ENCODE measurements around the gene ANKRD45. TPM values are rescaled to one million over a fixed set of nuclear protein-coding genes. Genes with fewer than 3 reads are reported as not detected.

The ANKRD45 gene
- total and polyA plus RNA-seq, 2 of the 8 experiments (the other 6 are each of a cell fraction or from before 2014, with no cell fraction given): 0.41 to 2.8 TPM

DNA sequence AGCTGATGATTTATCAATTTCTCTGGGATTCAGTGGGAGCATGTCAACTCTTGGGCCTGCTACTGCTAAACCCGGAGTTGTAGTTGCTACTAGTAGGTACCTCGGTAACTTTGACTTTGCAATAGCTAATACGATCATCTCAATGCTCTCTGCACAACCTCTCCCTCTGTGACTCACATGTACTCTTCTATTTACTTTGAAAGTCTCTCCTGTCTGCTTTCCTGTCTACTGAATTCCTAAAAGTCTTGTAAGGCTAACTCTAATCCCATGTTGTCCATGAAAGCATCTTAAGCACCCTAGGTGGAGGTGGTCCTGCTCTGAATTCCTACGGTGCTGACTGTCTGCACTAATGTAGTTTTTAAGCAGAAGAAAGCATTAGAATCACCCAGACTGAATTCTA lies 96.1 kb downstream of the ANKRD45 start:
- Histone ChIP-seq H3K27me3 (replicated peaks in 1 of 4; ENCODE audit: control insufficient read depth in 3 of 4, extremely low read depth in 1 of 4, insufficient read depth in 3 of 4, low read length in 3 of 4) (no peaks in the 10 kb centered on the region), H2AK5ac (ENCODE audit: low read depth, low read length) (no peak overlapping the region), H3K9me3 (ENCODE audit: insufficient read depth in 2 of 2, low read depth in 1 of 2, low read length in 1 of 2) (no peaks in the 10 kb centered on the region), H2BK120ac (replicated peaks; ENCODE audit: low read depth, low read length) (no peak overlapping the region), H2AFZ (ENCODE audit: low read length) (no peak overlapping the region), H3K4me3 (ENCODE audit: extremely low read depth in 1 of 4, insufficient read depth in 2 of 4, low read depth in 3 of 4, low read length in 4 of 4) (no peak overlapping the region), H3K18ac (ENCODE audit: extremely low read depth, low read length) (no peak overlapping the region), H3K56ac (replicated peaks; ENCODE audit: insufficient read length, low read depth, low read length) (no peak overlapping the region), H4K91ac (replicated peaks; ENCODE audit: insufficient read length, low read length) (no peak overlapping the region), H3K9ac (replicated peaks in 1 of 4; ENCODE audit: extremely low read depth in 1 of 4, low read depth in 3 of 4, low read length in 3 of 4) (no peak overlapping the region), H2BK5ac (ENCODE audit: low read depth, low read length) (no peak overlapping the region), H3K79me1 (ENCODE audit: low read depth, low read length) (no peaks in the 10 kb centered on the region), H3K27ac (ENCODE audit: low read depth, low read length) (no peak overlapping the region), H3K4ac (replicated peaks; ENCODE audit: insufficient read length, low read depth, low read length) (no peak overlapping the region), H2BK15ac (ENCODE audit: low read length) (no peak overlapping the region), H4K5ac (ENCODE audit: insufficient read length, low read depth, low read length) (no peak overlapping the region), H4K8ac (ENCODE audit: extremely low read depth, insufficient read depth, low read length) (no peak overlapping the region), H4K20me1 (replicated peaks in 1 of 2; ENCODE audit: control insufficient read depth in 1 of 2, insufficient read depth in 2 of 2, low read length in 2 of 2) (no peaks in the 10 kb centered on the region), H3K36me3 (ENCODE audit: control insufficient read depth in 2 of 4, insufficient read depth in 4 of 4, low read length in 3 of 4) (no peaks in the 10 kb centered on the region), H3K23me2 (ENCODE audit: low read depth, low read length) (no peaks in the 10 kb centered on the region), H2BK20ac (ENCODE audit: low read length) (no peak overlapping the region), H3K23ac (ENCODE audit: insufficient read length) (no peak overlapping the region), H3K4me2 (ENCODE audit: insufficient read depth in 1 of 2, low read depth in 2 of 2, low read length in 2 of 2) (no peak overlapping the region), H3K14ac (ENCODE audit: insufficient read length) (no peak overlapping the region), H3K79me2 (ENCODE audit: control insufficient read depth in 1 of 2, insufficient read depth in 2 of 2, low read length in 2 of 2) (no peaks in the 10 kb centered on the region), H3K4me1 (replicated peaks in 1 of 4; ENCODE audit: control insufficient read depth in 3 of 4, insufficient read depth in 4 of 4, low read length in 3 of 4) (no peaks in the 10 kb centered on the region), H2BK12ac (ENCODE audit: low read depth, low read length) (no peak overlapping the region)
- DNase-seq (ENCODE audit: low read depth in 1 of 2, low spot score in 2 of 2) (no peak), FAIRE-seq (no peak)
- ChIA-PET POLR2A (ENCODE audit: partially characterized antibody) (no interaction called here), CTCF (ENCODE audit: partially characterized antibody) (no interaction called here)
- 84% methylated on average over 4 of the region's 4 CpGs; no CpG with 5 or more reads in 1 of the 2 experiments for WGBS, 2 experiments (ENCODE audit: extremely low coverage in 1 of 2, insufficient coverage in 1 of 2, insufficient read length in 1 of 2, insufficient replicate concordance in 2 of 2, low coverage in 1 of 2, low lambda C conversion rate in 2 of 2, missing lambda C conversion rate in 1 of 2)
- no peak for TF ChIP-seq TEAD4 (IDR thresholded peaks at IDR 0.05; ENCODE audit: low read depth, low read length)
- no peak for TF ChIP-seq POLR2AphosphoS5 (IDR thresholded peaks at IDR 0.05; ENCODE audit: low read depth, low read length)
- no peak for TF ChIP-seq ATF3 (IDR thresholded peaks at IDR 0.05; ENCODE audit: insufficient read depth, low read depth, low read length)
- TF ChIP-seq CHD1 (IDR thresholded peaks at IDR 0.05; ENCODE audit: low read depth, low read length): no peak
- no peak for TF ChIP-seq CTBP2 (IDR thresholded peaks at IDR 0.05; ENCODE audit: borderline replicate concordance, insufficient read depth, insufficient read length, low read length)
- no peak for TF ChIP-seq ZNF274 (IDR thresholded peaks at IDR 0.05; ENCODE audit: borderline replicate concordance, extremely low read depth, low read length)
- TF ChIP-seq CTCF (IDR thresholded peaks at IDR 0.05; ENCODE audit: control extremely low read depth in 1 of 3, insufficient read depth in 1 of 3, low read depth in 1 of 3, low read length in 3 of 3): no peak
- TF ChIP-seq CBX8 (IDR thresholded peaks at IDR 0.05; ENCODE audit: borderline replicate concordance, low read depth, low read length): no peak
- no peak for TF ChIP-seq SAP30 (IDR thresholded peaks at IDR 0.05; ENCODE audit: insufficient read depth, insufficient replicate concordance, low read length)
- TF ChIP-seq RAD21 (IDR thresholded peaks at IDR 0.05 in 1 of 2, conservative IDR thresholded peaks at IDR 0.05 in 1 of 2; ENCODE audit: low read depth in 2 of 2, low read length in 2 of 2): no peak
